ENCODE data around the gene RIMBP2.

RIMBP2 gene

GRCh38 chr12:130746546-130746945 lies 30.4 kb upstream of the RIMBP2 start:
- DNase-seq (ENCODE audit: low read depth), result no peak
- TF ChIP-seq CTCF (IDR thresholded peaks at IDR 0.05; ENCODE audit: control insufficient read depth, insufficient read depth, low read depth, low read length, missing control alignments), result no peak
- no peak overlapping the region for H3K4me3 ChIP-seq (ENCODE audit: control insufficient read depth, low read depth, low read length)

GRCh38 chr12:130745921-130746320 lies 29.8 kb upstream of the RIMBP2 start:
- no peak for DNase-seq (ENCODE audit: low read depth)
- no peak for TF ChIP-seq CTCF (IDR thresholded peaks at IDR 0.05; ENCODE audit: control insufficient read depth, insufficient read depth, low read depth, low read length, missing control alignments)
- no peak overlapping the region for H3K4me3 ChIP-seq (ENCODE audit: control insufficient read depth, low read depth, low read length)

DNA sequence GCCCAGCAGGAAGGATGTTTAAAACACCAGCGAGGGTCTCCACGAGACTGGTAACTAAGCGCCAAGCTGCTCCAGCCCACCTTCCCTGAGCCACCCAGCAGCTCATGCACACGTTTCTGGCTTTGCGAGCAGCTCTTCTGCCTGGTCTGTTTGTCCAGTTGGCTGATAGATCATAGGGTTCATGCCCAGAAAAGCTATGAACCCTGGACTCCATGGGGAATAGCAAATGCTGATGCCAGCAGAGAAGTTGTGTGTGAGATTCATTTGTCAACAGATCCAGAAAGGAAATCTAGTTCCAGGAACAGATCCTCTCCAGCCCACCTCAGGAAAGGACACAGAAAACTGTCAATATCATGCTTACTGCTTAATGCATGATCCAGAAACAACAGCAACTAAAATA lies 28.2 kb upstream of the RIMBP2 start:
- H3K4me3 ChIP-seq (ENCODE audit: control insufficient read depth, low read depth, low read length), result no peak overlapping the region
- DNase-seq (ENCODE audit: low read depth), result no peak
- no peak for TF ChIP-seq CTCF (IDR thresholded peaks at IDR 0.05; ENCODE audit: control insufficient read depth, insufficient read depth, low read depth, low read length, missing control alignments)

GRCh38 chr12:130743606-130744005 lies 27.5 kb upstream of the RIMBP2 start:
- no peak for DNase-seq (ENCODE audit: low read depth)
- no peak for TF ChIP-seq CTCF (IDR thresholded peaks at IDR 0.05; ENCODE audit: control insufficient read depth, insufficient read depth, low read depth, low read length, missing control alignments)
- no peak overlapping the region for H3K4me3 ChIP-seq (ENCODE audit: control insufficient read depth, low read depth, low read length)

GRCh38 chr12:130743176-130743575 lies 27.1 kb upstream of the RIMBP2 start:
- TF ChIP-seq CTCF (IDR thresholded peaks at IDR 0.05; ENCODE audit: control insufficient read depth, insufficient read depth, low read depth, low read length, missing control alignments), result no peak
- DNase-seq (ENCODE audit: low read depth), result no peak
- no peak overlapping the region for H3K4me3 ChIP-seq (ENCODE audit: control insufficient read depth, low read depth, low read length)

GRCh38 chr12:130742716-130743115 lies 26.6 kb upstream of the RIMBP2 start:
- no peak for TF ChIP-seq CTCF (IDR thresholded peaks at IDR 0.05; ENCODE audit: control insufficient read depth, insufficient read depth, low read depth, low read length, missing control alignments)

DNA sequence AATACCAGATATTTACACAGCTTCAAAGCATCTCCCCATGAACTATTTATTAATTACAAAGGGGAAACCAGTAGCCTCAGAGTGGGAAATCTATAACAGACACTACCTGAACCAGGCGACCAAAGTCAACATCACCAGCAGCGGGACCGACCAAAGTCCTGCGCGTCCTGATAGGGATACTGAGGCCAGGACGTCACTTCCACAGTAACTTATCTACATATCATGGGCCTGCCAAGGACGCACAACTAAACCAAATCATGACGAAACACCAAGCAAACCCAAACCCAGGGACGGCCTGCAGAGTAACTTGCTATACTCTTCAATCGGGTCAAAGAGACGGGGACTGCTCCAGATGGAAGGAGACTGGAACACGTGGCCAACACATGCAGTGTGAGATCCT lies 26.0 kb upstream of the RIMBP2 start:
- DNase-seq (ENCODE audit: low read depth), result no peak
- no peak overlapping the region for H3K4me3 ChIP-seq (ENCODE audit: control insufficient read depth, low read depth, low read length)
- TF ChIP-seq CTCF (IDR thresholded peaks at IDR 0.05; ENCODE audit: control insufficient read depth, insufficient read depth, low read depth, low read length, missing control alignments), result no peak

More at GRCh38 chr12:130742716-130743115, 26.6 kb upstream of the RIMBP2 start:
- no peak for DNase-seq (ENCODE audit: low read depth)
- H3K4me3 ChIP-seq (ENCODE audit: control insufficient read depth, low read depth, low read length), result no peak overlapping the region

Measured in AG09309 (cell line).